H1 (cell line): ENCODE measurements around the gene GRIK4. TPM values are rescaled to one million over a fixed set of nuclear protein-coding genes. Genes with fewer than 3 reads are reported as not detected.

Source experiments
- FOSL1 ChIP-seq: IDR thresholded peaks from 2 replicates; pipeline ENCODE4 v1.6.1; 2011; ENCODE audit warnings: mild to moderate bottlenecking, low read depth, low read length, moderate library complexity; ENCODE audit not compliant: insufficient read depth
- polyA plus RNA-seq, 7 experiments: library from polyadenylated mRNA; depleted of rRNA in 3 of 7; stranded (reverse) in 5 of 7; unstranded in 2 of 7; fragments of >200 nt in 5 of 7; fragments of 200-250 nt in 2 of 7; gene quantifications; 1 replicate in 5 of 7; 2 replicates in 1 of 7; 4 replicates in 1 of 7; pipeline versions ENCODE4 v1.2.1 to v1.2.3, GENCODE V29; 2011 to 2013; ENCODE audit warnings: missing spikeins in 2 of 7, mixed read lengths in 2 of 7
- total RNA-seq: library from RNA; stranded (reverse); fragmentation: NEBNext Ultra II Directional; extraction: Animal tissue kit (Norgen Biotek cat#: 25700); gene quantifications from 2 replicates; pipeline ENCODE4 v1.2.1, GENCODE V29; 2021
- TF ChIP-seq, protein P1 (sequence below): IDR thresholded peaks from 2 replicates; pipeline ENCODE4 v1.6.1; 2012; ENCODE audit warnings: inconsistent platforms

GRIK4 gene
- total and polyA plus RNA-seq, 2 of the 8 experiments (the other 6 are each of a cell fraction or from before 2014, with no cell fraction given) = 1.2 to 2.9 TPM

DNA sequence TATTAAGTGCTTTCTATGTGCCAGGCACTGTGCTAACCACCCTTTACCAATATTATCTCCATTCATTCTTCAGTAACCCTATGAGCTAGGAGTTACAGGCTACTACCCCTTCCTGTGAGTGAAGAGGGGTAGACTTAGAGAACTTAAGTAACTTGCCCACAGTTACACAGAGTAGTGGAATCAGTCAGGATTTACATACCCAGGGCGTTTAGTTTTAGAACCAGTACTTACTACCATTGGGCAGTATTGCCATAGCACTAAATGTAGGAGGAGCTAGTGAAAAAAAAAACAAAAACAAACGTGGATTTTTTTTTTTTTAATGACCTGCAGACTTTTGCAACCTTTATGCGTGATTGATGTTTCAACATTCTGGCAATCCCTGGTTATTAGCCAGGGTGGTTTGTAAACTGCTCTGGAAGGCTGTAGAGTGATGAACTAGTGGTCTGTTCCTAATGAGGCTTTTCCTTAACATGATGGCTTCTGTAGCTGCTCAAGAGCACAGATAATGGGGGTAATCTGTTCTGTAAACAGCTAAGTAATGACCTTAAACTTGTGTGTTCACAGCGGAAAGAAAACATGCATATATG, 523.7 kb downstream of the GRIK4 start (continued):
- TF ChIP-seq, protein P1, sequence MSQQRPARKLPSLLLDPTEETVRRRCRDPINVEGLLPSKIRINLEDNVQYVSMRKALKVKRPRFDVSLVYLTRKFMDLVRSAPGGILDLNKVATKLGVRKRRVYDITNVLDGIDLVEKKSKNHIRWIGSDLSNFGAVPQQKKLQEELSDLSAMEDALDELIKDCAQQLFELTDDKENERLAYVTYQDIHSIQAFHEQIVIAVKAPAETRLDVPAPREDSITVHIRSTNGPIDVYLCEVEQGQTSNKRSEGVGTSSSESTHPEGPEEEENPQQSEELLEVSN = no peak
- no peak for TF ChIP-seq FOSL1
